GM18502 (cell line): Measurements from ENCODE around the gene EPDR1.
"Not testable (repeated sequence)": the region's sequence is repeated elsewhere in the genome, so short reads cannot be mapped to it uniquely, and the experiment has no call there.

Experiments
- ATAC-seq: cut with Tn5 transposase; IDR thresholded peaks from one replicate; pipeline ENCODE4 v1.9.1; 2021; ENCODE audit warnings: mild to moderate bottlenecking; ENCODE audit not compliant: unreplicated experiment, poor library complexity

EPDR1 gene

DNA sequence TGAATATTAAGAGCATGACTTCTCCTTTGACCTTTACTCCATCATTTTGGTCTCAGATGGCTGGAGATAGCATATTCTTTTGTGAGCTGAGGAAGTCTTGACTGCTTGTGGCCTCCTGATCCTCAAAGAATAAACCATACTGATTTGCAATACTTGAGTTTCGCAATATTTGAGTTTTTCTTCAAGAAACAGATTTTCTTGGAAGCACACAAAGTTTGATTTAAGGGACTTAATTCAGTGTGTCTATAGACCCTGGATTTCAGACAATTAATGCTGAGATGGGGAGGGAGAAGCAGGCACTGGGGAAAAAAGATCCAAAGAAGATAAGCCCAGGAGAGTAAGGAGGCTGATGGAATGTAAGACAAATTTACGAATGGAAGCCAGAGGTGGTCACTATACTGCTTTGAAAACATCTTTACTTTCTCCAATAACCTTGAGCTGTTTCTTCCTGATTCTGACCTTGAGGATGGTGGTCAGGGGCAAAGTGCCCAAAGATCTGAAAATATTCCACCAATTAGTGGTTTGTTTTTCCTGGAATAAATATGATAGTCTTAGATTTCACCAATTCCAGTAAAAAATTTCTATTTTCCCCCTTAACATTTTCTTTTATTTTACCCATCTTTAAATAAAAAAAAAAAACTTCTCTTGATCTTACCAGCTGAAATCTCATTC lies 7.5 kb downstream of the EPDR1 start:
- no peak for ATAC-seq

DNA sequence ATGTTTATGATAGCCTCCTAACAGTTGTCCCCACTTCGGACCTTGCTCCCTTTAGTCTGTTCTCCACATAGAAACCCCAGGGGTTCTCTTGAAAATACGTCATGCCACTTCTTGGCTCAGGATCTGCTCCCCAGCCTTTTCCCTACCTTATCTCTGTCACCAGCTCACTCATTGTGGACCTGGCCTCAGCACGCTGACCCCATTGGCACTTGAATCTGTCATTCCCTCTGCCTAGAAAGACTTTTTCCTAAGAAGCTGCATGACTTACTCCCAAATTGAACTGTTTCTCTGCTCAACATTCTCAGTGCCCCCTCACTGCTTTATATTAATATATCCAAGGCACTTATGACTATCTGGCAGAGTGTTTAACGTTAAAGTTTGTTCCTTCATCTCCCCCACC lies 8.4 kb downstream of the EPDR1 start:
- ATAC-seq: no peak

DNA sequence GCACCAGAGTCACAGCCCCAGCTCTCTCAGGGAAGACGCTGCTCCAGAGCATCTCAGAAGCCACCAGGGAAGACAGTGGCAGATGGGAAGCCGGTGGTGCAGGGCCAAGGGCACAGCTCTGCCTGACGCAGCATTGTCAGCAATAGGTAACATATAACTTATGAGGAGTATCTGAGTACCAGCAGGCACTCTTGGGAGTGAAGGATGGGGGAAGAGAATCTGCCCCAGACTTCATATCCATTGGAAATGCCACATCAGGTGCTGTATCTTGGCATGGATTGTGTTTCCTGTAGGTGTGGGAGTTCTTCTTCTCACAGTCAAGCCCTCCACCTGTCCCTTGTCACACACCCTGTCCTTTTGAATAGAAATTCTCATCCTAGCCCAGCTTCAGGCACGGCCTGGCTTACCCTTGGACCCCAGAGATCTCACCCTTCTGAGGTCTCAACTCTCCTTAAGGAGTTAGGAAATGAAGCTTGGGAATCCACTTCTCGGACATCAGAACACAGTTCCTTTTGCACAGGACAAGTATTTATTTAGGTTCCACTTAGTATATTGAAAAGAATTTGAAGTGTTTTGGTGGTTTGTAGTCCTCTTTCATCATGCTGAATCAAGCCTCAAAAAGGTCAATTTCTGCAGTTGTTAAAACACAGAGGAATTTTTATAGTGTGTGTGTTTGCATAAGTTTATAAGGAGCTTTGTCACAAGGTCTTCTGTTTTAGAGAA lies 9.9 kb downstream of the EPDR1 start:
- ATAC-seq: no peak

DNA sequence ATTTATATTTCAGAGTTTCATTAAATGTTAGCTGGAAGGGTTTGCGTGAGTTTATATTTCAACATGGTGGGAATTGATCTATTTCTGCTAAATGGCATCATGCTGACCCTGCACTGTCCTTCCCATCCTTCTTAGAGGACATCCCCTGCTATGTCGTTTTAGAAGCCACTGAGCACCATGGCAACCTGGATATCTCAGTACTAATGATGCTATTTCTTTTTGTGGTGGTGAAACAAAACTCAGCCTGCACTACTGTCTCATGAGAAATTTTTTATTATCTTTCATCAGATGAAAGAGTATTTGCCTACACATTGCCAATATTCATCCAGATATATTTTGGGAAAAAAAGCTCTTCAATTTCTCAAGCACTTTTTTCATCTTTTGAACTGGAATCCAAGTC lies 12.1 kb downstream of the EPDR1 start:
- no peak for ATAC-seq

DNA sequence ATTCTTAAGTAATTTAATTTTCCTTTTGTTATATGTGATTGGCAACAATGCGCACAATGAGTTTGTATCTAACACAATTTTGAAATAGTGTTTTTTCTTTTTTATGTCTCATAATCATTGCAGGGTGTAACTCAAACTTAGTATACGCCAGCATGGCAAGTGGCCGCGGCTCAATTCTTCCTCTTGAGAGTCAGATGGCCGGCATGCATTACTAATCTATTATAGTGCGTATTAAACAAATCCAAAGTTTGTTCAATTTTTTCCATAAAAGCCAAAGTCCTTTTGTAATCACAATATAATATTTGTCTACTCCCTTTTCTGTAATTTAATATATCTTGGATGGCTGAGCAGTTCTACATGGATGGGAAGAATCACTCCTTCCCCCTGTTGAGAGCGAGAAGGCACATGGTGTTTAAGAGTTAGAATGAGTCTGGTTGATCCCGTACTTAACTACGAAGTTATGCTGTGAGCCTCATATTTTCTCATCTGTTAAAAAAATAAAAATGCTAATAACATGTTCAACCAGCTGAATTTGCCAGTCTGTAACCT lies 12.7 kb downstream of the EPDR1 start:
- ATAC-seq: no peak

DNA sequence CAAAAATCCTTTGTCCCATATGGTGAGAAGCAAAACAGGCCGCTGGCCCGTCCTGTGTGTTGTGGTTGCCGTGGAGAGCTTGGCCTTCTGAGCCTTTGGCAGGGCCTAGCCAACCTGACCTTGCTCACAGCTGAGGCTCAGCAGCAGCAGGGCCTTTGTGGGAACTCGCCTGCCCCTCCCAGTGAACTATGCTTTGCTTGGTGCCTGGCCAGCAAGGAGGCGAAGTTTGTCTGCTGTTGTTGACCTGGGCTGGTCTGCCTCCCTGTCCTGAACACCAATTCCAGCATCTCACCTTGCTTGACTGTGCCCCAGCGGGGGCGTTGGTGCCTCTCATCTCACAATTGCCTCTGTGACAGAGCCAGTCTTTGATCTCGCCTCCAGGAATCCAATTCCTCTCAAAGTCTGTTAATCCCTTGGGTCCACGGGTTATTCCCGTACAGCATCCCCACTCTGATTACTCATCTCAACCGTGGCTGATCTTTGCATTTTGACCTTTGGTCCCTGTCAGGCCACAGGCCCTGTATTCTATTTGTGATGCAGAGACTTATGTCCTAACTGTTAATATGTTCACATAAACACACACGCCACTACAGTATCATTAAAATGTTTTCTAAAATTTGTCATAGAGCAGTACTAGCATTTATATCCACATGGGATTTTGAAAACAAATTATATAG lies 22.6 kb downstream of the EPDR1 start:
- no peak for ATAC-seq

DNA sequence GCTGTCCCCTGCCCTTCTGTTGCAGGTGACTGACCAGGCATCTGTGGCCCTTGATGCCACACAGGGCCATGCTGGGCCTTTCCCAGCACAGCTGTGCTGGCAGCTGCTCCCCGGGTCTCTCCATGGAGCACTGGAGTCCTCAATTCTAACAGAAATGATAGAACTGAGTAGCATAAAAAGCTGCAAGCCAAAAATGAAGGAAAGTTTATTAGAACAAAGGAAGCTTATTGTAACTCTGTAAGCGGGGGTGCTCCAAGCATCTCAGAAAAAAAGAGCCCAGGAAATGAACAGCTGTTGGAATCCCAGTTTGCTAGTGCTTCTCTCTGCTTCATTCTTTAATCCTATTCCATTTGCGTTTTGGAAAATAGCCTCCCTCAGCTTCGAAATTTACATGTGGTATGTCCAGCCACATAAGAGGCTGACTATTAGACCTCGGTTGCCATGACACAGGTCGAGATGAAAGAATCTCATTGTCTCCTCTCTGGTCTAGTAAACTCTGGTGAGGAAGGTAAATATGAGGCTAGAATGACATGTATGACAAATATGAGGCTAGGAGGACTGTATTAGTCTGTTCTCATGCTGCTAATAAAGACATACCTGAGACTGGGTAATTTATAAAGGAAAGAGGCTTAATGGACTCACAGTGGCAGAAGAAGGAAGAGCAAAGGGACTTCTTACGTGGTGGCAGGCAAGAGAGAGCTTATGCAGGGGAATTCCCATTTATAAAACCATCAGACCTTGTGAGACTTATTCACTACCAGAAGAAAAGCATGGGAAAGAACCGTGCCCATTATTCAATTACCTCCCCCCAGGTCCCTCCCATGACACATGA lies 23.7 kb downstream of the EPDR1 start:
- no peak for ATAC-seq

DNA sequence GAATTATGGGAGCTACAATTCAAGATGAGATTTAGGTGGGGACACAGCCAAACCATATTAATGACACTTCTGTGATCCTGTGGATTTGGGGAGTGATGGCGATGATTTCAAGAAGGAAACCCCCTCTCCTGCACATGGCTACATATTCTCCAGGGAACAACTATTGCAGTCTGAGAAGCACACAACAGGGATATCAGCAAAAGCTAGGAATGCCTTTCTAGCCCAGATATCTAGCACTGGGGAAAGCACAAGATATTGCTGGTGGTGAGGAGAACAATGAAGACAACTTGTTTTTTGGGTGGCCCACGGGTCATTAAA lies 24.3 kb downstream of the EPDR1 start:
- ATAC-seq: no peak

DNA sequence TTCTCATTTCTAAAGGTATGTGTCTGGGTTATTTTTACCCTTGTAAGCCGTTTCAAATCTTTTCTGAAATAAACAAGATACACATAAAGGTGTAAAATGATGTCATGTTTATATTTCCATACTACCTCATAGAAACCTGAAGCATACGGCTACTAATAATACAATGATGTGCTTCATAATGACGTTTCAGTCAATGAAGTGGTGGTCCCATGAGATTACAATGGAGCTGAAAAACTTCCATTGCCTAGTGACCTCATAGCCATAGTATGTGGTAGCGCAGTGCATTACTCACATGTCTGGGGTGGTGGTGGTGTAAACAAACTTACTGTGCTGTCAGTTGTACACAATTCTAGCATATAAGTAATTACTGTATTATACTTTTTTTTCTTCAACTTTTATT lies 24.9 kb downstream of the EPDR1 start:
- no peak for ATAC-seq

DNA sequence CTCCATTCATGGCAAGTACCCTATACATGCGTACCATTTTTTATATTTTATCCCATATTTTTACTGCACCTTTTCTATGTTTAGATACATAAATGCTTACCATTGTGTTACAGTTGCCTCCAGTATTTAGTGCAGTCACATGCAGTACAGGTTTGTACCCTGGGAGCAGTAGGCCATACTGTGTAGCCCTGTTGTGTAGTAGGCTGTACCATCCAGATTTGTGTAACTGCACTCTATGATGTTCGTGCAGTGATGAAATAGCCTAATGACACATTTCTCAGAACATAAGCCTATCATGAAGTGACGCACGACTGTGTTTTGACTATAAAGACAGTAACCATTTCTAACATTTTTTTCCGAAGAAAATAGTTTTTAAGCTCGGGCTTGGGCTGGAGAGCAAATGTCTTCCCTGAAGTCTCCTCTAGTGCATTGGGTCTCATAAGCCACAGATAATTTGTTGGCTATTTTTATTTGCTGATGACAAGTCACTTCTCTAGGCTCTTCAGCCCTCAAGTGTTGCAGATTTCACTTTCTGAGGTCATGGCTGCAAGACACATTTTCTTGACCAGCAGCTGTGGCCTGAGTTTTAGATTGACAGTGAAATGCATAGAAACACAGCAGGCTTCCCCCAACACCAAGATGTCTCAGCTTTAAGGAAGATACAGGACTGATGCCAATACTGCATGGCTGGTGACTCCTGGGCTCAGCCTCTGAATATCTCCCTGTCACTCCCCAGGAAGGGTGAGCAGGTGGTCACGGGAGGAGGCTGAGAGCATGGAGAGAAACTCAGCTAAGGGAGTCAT lies 26.9 kb downstream of the EPDR1 start:
- no peak for ATAC-seq

DNA sequence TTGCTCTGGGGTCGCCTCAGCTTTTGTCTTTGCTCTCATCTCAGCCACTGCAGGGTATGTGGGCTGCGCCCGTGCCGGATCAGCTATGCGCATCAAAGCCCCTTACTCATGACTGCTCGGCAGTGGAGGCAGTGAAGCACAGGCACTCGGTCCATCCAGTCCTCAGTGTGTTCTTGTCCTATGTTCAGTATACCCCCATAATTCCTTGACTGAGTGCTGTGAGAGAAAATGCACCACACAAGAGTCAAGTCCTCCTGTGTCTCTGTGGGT lies 27.4 kb downstream of the EPDR1 start:
- no peak for ATAC-seq

DNA sequence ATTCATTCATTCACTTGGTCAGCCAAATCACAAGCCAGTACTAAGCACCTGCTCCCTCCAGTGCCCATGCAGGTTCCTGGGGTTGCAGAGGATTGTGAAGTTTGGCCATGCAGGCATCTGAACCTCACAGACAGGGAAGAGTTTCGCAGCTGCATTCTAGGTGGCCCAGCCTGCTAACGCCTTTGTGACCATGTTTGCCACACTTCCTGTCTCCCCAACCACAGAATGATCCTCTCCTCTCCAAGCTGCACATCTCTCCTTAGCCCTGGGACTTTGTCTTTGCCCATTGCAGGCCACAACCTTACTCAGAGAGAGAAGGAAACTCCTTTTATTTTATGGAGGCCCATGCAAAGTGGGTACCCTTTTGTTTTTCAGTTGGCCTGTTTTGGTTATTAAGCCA lies 31.8 kb downstream of the EPDR1 start:
- ATAC-seq: no peak

DNA sequence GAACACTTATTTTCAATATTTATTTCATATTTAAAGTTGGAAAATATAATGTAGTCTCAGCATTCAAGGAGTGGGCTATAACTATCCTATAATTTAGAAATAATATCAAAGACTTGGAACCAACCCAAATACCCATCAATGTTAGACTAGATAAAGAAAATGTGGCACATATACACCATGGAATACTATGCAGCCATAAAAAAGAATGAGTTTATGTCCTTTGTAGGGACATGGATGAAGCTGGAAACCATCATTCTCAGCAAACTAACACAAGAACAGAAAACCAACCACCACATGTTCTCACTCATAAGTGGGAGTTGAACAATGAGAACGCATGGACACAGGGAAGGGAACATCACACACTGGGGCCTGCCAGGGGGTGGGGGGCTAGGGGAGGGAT lies 33.8 kb downstream of the EPDR1 start:
- not testable (repeated sequence) for ATAC-seq

DNA sequence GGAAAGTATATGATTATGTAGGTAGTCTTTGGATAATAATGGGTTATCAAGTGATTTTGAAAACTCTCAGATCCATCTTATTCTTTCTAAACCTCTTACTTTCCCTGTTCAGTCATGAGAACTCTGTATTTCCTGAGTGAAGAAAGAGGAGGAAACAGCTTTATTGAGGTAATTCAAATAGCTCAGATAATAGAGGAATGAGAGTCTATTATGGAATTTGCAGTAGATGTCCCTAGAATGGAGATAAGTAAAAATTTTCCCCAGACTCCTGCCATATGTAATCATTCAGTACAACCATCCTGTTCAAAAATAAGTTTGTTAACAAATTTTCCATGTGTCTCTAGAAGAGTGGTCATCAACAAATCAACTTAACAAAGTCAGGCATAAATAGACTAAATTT lies 36.4 kb downstream of the EPDR1 start:
- no peak for ATAC-seq

DNA sequence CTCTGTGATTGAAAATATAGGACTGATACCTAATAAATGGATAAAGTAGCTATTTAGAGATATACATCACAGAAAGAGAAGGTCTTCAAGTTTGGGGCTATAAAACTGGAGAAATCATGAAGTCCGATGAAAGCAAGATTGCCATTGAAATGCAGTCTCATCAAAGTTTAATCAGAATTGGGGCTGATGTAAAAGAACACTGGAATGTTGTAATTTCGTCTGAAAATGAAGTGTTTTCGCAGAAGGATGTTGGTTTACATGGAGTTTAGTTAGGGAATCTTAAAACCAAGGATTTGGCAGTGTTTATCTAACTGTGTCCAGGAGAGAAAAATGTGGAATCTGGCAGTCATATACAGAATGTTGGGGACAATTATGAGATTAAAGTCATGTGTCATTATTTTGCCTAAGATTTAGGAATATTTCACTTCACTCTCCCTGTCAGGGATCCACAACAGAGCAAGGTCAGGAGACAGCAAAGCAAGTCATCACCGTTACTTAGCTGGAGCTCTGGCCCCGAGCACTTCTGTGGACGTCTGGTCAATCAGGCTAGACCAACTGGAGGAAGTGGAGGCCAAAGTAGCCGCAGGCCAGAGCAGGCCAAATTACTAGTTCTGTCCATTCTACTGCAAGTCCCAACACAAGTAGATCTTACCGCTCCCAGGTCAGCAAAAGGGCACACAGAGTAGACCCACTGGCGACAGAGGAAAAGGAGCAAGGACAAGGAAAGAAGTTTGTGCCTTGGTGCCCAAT lies 37.0 kb downstream of the EPDR1 start:
- ATAC-seq: no peak

DNA sequence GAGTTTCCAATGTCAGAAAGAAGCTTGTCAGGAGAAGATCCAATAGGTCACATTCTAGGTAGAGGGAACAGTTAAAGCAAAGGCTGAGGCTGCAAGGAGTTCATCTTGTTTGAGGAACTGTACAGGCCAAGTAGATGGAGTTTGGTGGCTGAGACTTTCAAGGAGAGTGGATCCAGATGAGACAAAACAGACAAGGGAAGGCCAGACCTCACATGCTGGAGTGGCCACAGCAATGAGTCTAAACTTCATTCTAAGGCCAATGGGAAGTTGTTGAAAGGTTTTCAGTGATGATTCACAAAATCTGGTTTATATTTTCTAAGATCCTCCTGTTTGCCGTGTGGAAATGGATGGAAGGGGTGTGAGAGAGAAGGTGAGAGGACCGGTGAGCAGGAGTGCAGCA lies 40.0 kb downstream of the EPDR1 start:
- no peak for ATAC-seq

DNA sequence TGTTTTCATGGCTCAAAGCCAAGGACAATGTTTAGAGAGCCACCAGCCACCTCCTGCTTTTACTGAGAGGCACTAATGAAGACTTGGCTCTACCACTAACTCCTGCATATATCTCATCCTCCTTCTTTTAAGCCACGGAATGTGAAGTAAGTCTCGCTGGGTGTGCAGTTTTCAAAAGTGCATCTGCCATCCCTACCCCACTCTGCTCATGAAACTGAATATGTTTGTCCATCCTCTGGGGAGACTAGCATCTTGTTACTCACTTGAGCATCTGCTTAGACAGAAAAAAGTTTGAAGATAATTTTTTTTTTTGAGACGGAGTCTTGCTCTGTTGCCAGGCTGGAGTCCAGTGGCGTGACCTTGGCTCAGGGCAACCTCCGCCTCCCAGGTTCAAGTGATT lies 40.8 kb downstream of the EPDR1 start:
- no peak for ATAC-seq

DNA sequence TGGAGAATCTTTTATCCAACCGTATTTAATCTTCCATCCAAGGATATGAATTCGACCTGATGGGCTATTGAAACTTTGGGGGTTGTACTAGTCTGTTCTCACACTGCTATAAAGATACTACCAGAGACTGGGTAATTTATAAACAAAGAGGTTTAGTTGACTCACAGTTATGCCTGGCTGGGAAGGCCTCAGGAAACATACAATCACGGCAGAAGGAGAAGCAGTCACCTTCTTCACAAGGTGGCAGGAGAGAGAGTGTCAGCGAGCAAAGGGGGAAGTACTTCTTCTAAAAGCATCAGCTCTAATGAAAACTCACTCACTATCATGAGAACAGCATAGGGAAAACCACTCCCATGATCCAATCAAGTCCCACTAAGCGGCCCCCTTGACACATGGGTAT lies 43.8 kb downstream of the EPDR1 start:
- ATAC-seq: no peak

DNA sequence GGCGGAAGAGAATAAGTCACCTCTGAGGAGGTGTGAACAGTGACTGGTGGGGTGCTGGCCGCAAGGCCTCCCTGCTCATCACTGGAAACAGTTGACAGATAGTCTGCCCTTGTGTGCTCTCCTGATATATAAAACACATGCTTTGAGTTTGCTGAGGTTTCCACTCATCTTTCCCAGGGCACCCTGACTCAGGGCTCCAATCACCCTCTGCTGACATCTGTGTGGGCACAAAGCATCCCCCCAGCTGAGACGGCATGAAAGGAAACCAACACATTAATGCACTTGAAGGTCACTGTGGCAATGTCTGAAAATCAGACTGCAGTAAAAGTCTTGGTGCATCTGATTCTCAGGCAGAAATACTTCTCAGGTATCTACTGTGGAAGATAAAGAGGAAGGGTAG lies 49.8 kb downstream of the EPDR1 start:
- no peak for ATAC-seq

DNA sequence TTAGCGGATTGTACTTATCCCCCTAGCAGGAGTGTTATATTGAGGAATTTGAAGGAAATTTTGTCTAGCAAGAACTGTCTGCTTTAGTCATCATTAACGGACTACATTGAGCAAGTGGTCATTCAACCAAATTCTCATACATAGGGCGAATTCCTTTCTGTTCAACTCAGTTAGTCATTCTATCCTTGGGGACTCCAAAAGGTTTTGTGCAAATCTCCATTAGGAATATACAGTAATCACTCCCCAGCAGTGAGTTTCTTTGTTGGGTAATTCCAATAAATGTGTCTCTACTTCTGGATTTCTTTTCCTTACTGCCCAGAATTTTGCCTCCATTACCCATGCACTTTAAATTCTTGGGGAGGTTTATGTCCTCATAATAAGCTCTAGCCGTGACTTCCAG lies 51.1 kb downstream of the EPDR1 start:
- ATAC-seq: no peak
